GM23338 (cell line): ENCODE results near the gene MC3R.

Source experiments
- ZNF114 ChIP-seq: fragments of 250-450 bp; sonication (Bioruptor Pico); IDR thresholded peaks from 2 replicates; pipeline ENCODE4 v1.5.0; 2020; ENCODE audit warnings: mild to moderate bottlenecking, moderate library complexity
- TF ChIP-seq, protein P1 (sequence below), 2 experiments: fragments of 200-600 bp in 1 of 2; sonication (generic) in 1 of 2; conservative IDR thresholded peaks; 2 replicates each; pipeline versions ENCODE4 v1.5.1 to v1.6.1; 2016 to 2017; ENCODE audit warnings: antibody characterized with exemption in 2 of 2, low read depth in 2 of 2, mild to moderate bottlenecking in 2 of 2, moderate library complexity in 1 of 2

DNA sequence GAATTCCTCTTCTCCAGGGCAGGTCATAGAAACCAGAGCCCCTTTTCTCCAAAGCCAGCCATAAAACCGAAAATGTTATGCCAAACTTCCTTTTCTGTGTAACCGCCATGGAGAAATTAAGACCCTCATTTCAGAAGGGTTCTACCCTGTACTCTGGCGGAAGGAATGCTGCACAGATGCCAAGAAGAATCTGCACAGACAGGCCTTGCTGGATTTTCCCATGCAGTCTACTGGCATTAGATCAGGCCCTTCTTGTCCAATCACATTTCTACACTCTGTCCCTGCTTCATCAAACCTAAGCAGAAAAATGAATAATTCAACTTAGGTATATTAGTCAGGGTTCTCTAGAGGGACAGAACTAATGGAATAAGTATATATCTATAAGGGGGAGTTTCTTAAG, 43.2 kb upstream of the MC3R start:
- TF ChIP-seq, protein P1, sequence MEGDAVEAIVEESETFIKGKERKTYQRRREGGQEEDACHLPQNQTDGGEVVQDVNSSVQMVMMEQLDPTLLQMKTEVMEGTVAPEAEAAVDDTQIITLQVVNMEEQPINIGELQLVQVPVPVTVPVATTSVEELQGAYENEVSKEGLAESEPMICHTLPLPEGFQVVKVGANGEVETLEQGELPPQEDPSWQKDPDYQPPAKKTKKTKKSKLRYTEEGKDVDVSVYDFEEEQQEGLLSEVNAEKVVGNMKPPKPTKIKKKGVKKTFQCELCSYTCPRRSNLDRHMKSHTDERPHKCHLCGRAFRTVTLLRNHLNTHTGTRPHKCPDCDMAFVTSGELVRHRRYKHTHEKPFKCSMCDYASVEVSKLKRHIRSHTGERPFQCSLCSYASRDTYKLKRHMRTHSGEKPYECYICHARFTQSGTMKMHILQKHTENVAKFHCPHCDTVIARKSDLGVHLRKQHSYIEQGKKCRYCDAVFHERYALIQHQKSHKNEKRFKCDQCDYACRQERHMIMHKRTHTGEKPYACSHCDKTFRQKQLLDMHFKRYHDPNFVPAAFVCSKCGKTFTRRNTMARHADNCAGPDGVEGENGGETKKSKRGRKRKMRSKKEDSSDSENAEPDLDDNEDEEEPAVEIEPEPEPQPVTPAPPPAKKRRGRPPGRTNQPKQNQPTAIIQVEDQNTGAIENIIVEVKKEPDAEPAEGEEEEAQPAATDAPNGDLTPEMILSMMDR (conservative IDR thresholded peaks at IDR 0.05; ENCODE audit: low read depth in 2 of 2), result no peak
- TF ChIP-seq ZNF114, result no peak
